SK-N-SH (cell line): ENCODE measurements around the gene ME3.

Experiments used
- CTCF ChIP-seq: fragments of 200-600 bp; sonication (generic); IDR thresholded peaks from 2 replicates; pipeline ENCODE4 v1.6.1; 2017; ENCODE audit warnings: antibody characterized with exemption, mild to moderate bottlenecking, moderate library complexity
- RAD21 ChIP-seq: IDR thresholded peaks from 2 replicates; pipeline ENCODE4 v1.6.1; 2012; ENCODE audit warnings: mild to moderate bottlenecking, low read length
- REST ChIP-seq: IDR thresholded peaks from 2 replicates; pipeline ENCODE4 v1.6.1; 2012; ENCODE audit warnings: mild to moderate bottlenecking, low read depth, low read length, moderate library complexity

GRCh38 chr11:86591631-86592030 is 80.8 kb downstream of the ME3 start:
- TF ChIP-seq REST, result no peak
- TF ChIP-seq CTCF, result no peak
- no peak for TF ChIP-seq RAD21
